Fibroblast of skin of abdomen (primary cell): ENCODE results near the gene SHC2.
"Not testable (repeated sequence)": the region's sequence is repeated elsewhere in the genome, so short reads cannot be mapped to it uniquely, and the experiment has no call there.

Source experiments
- DNase-seq: peaks from one replicate; pipeline ENCODE4 v3.0.0-alpha.2; 2013

SHC2 gene

GRCh38 chr19:405121-405965, 55.5 kb downstream of the SHC2 start:
- DNase-seq: no peak

GRCh38 chr19:403221-404027, 57.4 kb downstream of the SHC2 start:
- no peak for DNase-seq

- no peak for DNase-seq
Observed at GRCh38 chr19:402786-403185, 58.0 kb downstream of the SHC2 start.

GRCh38 chr19:401866-402511, 58.8 kb downstream of the SHC2 start:
- no peak for DNase-seq

GRCh38 chr19:400976-401865, 59.6 kb downstream of the SHC2 start:
- no peak for DNase-seq

DNA sequence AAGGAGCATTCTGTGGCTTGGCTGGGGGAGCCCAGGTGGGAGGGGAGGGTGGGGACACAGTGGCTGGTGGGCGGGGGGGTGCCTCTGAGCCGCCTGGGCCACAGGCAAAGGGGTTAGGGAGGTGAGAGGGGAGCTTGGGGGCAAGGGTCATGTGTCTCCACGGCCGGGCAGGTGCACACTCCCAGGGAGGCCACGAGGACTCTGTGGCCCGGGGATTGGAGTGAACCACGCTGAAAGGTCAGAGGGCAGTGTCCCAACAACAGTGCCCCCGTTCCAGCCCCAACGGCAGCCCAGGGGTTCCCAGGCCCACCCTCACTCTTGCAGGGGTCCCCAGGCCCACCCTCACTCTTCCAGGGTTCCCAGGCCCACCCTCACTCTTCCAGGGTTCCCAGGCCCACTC, 61.5 kb downstream of the SHC2 start:
- DNase-seq: no peak

DNA sequence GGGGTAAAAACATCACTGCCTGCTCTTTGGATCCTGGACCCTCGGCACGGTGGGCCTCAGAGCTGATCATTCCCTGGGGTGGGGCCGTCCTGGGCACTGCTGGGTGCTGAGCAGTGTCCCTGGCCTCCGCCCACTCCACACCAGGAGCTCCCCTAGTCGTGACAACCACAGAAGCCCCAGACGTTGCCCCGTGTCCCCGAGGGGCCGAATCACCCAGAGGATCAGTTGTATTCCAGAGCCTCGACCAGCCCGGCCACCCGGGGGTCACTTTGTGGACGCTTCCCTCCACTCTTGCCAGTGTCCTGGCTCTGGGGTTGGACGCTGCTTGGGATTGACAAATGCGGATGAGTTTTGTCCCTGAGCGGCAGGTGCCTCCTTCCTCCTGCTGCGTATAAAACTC, 62.1 kb downstream of the SHC2 start:
- no peak for DNase-seq

DNA sequence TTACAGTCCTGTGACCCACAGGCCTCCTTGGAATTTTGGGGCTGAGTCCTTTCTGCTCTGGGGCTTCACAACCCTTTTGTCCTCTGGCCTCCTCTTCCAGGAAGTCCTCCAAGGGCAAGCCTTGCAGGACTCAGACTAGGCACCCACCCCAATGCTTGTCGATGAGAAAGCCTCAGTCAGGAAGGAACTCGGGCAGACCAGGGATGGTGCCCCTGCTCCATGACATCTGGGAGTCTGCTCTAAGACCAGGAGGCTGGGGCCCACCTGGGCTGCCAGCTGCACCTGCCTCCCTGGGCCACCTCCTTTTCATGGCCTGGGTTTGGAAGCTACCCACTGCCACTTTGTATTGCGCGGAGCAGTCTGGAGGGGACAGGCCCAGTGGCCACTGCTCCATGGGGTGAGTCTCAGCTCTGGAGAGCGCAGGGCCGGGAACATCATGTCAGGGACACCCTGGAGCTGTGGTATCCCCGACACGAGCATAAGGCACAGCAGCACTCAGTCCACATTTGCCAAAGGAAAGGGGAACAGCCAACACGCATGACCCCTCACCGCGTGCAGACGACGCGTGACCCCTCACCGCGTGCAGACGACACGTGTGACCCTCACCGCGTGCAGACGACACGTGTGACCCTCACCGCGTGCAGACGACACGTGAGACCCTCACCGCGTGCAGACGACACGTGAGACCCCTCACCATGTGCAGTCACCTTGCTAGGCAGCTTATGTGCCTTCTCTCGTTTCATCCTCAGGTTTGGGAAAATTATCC, 62.7 kb downstream of the SHC2 start:
- DNase-seq: no peak

GRCh38 chr19:397321-397720, 63.5 kb downstream of the SHC2 start:
- no peak for DNase-seq

DNA sequence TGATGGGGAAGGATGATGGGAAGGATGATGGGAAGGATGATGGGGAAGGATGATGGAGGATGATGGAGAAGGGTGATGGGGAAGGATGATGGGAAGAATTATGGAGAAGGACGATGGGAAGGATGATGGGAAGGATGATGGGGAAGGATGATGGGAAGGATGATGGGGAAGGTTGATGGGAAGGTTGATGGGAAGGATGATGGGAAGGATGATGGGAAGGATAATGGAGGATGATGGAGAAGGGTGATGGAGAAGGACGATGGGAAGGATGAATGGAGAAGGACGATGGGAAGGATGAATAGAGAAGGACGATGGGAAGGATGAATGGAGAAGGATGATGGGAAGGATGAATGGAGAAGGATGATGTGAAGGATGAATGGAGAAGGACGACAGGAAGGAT, 65.4 kb downstream of the SHC2 start:
- DNase-seq: no peak

DNA sequence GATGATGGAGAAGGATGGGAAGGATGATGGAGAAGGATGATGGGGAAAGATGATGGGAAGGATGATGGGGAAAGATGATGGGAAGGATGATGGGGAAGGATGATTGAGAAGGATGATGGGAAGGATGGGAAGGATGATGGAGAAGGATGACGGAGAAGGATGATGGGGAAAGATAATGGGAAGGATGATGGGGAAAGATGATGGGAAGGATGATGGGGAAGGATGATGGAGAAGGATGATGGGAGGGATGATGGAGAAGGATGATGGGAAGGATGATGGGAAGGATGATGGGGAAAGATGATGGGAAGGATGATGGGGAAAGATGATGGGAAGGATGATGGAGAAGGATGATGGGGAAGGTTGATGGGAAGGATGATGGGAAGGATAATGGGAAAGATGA, 66.0 kb downstream of the SHC2 start:
- not testable (repeated sequence) for DNase-seq

- DNase-seq: not testable (repeated sequence)
Observed at GRCh38 chr19:393560-393959, 67.3 kb downstream of the SHC2 start.

GRCh38 chr19:392375-392970, 68.4 kb downstream of the SHC2 start:
- DNase-seq: no peak

- DNase-seq: no peak
Observed at GRCh38 chr19:391726-392374, 69.0 kb downstream of the SHC2 start.

GRCh38 chr19:391207-391557, 69.7 kb downstream of the SHC2 start:
- no peak for DNase-seq

DNA sequence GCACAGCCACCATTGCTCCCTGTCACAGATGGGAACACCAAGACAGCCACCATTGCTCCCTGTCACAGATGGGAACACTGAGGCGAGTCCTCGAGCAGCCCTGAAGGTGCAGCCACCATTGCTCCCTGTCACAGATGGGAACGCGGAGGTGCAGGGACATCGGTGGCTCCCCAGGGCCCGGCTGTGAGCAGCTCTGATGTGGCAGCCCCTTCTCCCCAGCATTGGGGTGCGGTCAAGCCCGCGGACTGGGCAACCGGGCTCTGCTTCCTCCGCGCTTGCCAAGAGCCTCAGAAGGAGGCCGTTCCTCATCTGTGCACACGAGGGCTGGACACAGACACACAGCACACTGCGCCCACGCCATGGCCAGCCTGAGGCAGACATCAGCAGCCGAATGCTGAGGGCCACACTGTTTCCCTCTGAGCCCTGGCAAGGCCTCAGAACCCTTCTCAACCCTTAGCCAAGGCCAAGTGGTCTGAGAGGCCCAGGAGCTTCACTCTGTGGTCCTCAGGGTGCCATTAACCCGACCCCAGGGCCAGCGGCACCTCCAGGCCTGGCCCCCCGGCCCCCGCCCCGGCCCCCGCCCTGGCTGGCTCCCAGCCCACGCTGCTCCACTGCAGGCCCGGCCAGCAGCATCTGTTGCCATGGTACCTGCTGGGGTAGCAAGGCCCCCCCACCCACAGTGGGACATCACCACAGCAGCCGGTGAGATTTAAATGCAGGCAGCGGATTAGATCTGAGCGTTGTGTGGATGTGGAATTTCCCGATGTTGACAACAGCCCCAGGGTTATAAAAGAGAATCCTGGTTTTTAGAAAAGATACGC, 70.2 kb downstream of the SHC2 start:
- no peak for DNase-seq

DNA sequence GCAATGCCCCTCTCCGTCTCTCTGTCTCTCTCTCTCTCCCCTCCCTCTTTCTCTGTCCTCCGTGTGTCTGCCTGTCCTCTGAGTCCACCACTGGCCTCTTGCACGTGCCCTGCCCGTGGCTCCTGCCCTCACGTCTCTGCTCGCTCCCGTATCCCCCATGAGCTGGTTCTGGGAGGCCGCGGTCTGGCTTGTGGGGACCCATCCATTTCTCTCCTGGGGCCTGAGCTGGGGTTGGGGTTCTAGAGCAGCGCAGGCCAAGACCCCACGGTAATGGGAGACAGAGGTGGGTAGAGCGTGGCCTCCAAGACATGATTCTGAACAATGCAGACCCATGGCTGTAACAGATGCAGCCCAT, 70.9 kb downstream of the SHC2 start:
- no peak for DNase-seq

GRCh38 chr19:389255-389934, 71.4 kb downstream of the SHC2 start:
- DNase-seq: no peak

GRCh38 chr19:388691-389090, 72.1 kb downstream of the SHC2 start:
- no peak for DNase-seq
